GM12875 (cell line): ENCODE data around the gene GPR108.
"Not testable (repeated sequence)": the region's sequence is repeated elsewhere in the genome, so short reads cannot be mapped to it uniquely, and the experiment has no call there.

Experiments used
- H3K4me3 ChIP-seq: one replicate; pipeline ENCODE4 v1.5.1; 2011; ENCODE audit warnings: low read depth, low read length, control low read depth
- TF ChIP-seq, protein P1 (sequence below): IDR thresholded peaks from 2 replicates; pipeline ENCODE4 v1.5.1; 2011; ENCODE audit warnings: low read depth, mild to moderate bottlenecking, control low read depth, inconsistent platforms, low read length, moderate library complexity, borderline replicate concordance; ENCODE audit not compliant: insufficient read depth

Gene GPR108

DNA sequence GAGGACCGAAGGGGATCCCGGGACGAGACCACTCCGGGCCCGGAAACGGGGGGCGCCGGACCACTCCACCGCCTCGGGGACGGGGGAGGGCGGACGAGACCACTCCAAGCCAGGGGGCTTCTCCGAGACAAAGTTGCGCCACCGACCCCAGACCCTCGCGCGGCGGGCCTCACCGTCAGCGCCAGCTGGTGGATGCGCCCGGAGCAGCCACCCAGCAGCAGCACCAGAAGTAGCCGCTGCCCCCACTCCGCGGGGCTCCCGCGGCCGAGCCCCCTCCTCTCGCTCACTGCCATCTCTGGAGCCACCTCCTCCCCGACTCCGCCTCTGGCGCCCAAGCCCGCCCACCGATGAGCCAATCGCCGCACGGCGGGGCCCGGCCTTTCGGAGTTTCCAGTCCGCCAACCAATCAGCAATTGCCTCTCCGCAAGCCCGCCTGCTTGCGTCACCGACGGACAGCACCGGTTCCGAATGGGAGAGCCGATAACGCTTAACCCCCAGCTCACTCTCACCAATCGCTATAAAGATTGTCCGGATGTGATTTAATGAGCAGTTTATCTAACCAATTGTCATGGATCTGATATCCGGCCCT is at the start of gene GPR108:
TSS of gene GPR108 (minus strand) at position 297 of the 589 bp plus-strand sequence. CDS start at position 293, 4 bp downstream.
- TF ChIP-seq, protein P1, sequence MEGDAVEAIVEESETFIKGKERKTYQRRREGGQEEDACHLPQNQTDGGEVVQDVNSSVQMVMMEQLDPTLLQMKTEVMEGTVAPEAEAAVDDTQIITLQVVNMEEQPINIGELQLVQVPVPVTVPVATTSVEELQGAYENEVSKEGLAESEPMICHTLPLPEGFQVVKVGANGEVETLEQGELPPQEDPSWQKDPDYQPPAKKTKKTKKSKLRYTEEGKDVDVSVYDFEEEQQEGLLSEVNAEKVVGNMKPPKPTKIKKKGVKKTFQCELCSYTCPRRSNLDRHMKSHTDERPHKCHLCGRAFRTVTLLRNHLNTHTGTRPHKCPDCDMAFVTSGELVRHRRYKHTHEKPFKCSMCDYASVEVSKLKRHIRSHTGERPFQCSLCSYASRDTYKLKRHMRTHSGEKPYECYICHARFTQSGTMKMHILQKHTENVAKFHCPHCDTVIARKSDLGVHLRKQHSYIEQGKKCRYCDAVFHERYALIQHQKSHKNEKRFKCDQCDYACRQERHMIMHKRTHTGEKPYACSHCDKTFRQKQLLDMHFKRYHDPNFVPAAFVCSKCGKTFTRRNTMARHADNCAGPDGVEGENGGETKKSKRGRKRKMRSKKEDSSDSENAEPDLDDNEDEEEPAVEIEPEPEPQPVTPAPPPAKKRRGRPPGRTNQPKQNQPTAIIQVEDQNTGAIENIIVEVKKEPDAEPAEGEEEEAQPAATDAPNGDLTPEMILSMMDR: no peak
- H3K4me3 ChIP-seq: peak within 1 kb of the TSS; percentile 86

DNA sequence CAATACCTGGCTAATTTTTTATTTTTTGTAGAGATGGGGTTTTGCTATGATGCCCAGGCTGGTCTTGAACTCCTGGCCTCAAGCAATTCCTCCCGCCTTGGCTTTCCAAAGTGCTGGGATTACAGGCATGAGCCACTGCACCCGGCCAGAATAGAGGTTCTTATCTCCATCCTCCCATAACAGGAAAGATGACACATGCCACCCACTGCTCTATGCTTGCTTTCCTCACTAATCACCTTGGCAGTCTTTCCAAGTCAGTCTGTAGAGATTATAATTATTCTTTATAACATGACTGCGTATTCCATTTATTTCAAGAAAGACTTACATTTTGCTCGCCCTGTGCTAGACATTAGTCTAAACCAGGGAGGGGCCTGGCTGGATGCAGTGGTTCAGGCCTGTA is 41.8 kb upstream of the GPR108 start:
- H3K4me3 ChIP-seq: no peak overlapping the region
- TF ChIP-seq, protein P1: no peak

DNA sequence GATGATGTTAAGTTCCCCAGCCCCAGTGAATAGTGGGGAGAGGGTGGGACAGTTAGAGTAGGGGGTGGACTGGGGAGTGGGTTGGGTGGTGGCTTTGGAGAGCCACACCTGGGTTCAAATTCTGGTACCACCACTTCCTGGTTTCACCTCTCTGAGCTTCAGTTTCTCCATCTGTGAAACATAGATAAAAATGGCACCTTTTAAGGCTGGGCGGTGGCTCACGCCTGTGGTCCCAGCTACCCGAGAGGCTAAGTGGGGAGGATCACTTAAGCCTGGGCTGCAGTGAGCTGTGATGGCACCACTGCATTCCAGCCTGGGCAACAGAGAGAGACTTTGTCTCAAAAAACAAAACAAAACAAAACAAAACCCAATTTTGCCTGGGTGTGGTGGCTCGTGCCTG is 41.0 kb upstream of the GPR108 start:
- TF ChIP-seq, protein P1: no peak
- H3K4me3 ChIP-seq: no peak overlapping the region

DNA sequence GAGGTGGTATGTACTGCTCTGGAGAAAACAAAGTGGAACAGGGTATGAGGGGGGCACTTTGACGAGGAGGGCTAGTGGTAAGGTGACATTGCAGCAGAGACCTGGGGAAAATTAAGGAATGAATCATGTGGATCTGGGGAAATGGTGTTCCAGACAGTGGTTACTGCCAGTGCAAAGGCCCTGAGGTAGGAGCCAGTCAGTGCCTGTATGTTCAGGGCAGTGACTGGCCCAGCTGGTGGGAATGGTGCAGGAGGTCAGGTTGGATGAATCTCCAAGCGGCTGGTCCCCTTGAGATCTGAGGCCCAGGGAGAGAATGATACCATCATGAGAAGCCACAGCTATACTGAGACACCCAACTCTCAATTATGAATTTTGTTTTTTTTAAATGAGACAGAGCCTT is 40.1 kb upstream of the GPR108 start:
- TF ChIP-seq, protein P1: no peak
- H3K4me3 ChIP-seq: no peak overlapping the region

DNA sequence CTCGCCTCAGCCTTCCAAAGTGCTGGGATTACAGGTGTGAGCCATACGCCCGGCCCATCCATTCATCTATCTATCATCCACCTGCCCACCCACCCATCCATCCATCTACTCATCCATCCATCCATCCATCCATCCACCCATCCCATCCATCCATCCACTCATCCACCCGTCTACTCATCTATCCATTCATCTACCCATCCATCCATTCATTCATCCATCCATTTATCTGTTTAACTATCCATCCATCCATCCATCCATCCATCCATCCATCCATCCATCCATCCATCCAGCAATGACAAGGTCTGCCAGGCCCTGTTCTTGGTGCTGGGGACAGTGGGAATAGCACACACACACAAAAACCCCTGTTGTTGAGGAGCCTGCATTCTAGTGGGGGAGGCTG is 39.6 kb upstream of the GPR108 start:
- TF ChIP-seq, protein P1: no peak
- H3K4me3 ChIP-seq: no peak overlapping the region

DNA sequence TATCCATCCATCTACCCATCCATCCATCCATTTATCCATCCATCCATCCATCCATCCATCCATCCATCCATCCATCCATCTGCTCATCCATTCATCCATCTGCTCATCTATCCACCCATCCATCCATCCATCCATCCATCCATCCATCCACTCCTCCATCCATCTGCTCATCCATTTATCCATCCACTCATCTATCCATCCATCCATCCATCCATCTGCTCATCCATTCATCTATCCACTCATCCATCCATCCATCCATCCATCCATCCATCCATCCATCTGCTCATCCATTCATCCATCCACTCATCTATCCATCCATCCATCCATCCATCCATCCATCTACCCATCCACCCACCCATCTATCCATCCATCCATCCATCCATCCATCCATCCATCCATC is 38.7 kb upstream of the GPR108 start:
- not testable (repeated sequence) for H3K4me3 ChIP-seq

DNA sequence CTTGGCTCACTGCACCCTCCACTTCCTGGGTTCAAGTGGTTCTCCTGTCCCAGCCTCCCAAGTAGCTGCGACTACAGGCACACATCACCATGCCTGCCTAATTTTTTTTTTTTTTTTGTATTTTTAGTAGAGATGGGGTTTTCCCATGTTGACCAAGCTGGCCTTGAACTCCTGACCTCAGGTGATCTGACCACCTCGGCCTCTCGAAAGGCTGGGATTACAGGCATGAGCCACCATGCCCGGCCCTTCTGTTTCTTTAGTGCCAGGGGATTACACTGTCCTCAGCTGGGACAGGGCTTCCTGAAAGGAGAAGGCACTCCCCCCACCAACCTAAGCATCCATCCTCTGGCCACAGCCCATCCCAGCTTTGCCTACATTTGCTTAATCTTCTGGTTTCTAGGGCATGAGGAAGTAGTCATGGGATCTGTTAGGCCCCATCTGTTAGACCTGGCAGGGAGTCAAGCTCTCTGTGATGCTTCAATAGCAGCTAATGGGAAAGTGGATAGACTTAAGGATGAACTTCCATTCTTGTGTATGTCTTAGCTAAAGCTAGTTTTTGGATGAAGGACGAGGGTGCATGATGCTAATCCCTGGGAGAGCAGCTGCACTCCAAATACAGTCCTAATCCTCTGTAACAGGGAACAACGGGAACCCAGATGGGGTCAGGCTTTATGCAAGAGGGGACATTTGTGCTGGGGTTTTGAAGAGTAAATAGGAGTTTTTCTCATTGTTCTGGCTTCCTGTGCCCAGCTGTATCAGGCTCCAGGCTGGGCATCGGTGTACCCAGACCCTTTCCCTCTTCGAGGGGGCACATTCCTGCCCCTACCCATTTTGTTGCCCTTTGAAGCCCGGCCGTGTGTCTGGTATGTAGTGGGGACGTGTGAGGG is 37.7 kb upstream of the GPR108 start:
- TF ChIP-seq, protein P1: no peak
- H3K4me3 ChIP-seq: no peak overlapping the region
